NOMO-1 (cell line): ENCODE measurements around the gene MOCOS.

ENCODE experiments used
- DNase-seq, 2 experiments: peaks; one replicate each; lab custom pipeline; 2025; ENCODE audit not compliant: unreplicated experiment in 2 of 2; lab: John Stamatoyannopoulos, UW

MOCOS gene

GRCh38 chr18:36269157-36269556 lies 81.9 kb downstream of the MOCOS start:
- DNase-seq = no peak

- no peak for DNase-seq
These were observed 83.9 kb downstream of the MOCOS start for GRCh38 chr18:36271153-36271552.

GRCh38 chr18:36273347-36273746 lies 86.0 kb downstream of the MOCOS start:
- DNase-seq = no peak

GRCh38 chr18:36274083-36274715 lies 86.9 kb downstream of the MOCOS start:
- no peak for DNase-seq

- DNase-seq = no peak
These were observed 88.3 kb downstream of the MOCOS start for GRCh38 chr18:36275561-36275960.

GRCh38 chr18:36279001-36279400 lies 91.7 kb downstream of the MOCOS start:
- no peak for DNase-seq

- no peak for DNase-seq
These were observed 94.6 kb downstream of the MOCOS start for GRCh38 chr18:36281936-36282335.

GRCh38 chr18:36283448-36283847 lies 96.2 kb downstream of the MOCOS start:
- DNase-seq = no peak

GRCh38 chr18:36284268-36284667 lies 97.0 kb downstream of the MOCOS start:
- DNase-seq = no peak

- DNase-seq = peak; percentile 29 to 70
These were observed 97.5 kb downstream of the MOCOS start for GRCh38 chr18:36284671-36285295.

GRCh38 chr18:36287653-36288052 lies 100.4 kb downstream of the MOCOS start:
- DNase-seq = no peak

- DNase-seq = no peak
These were observed 101.4 kb downstream of the MOCOS start for GRCh38 chr18:36288689-36289088.

GRCh38 chr18:36294031-36294430 lies 106.7 kb downstream of the MOCOS start:
- DNase-seq = no peak

GRCh38 chr18:36295214-36295613 lies 107.9 kb downstream of the MOCOS start:
- no peak for DNase-seq

- no peak for DNase-seq
These were observed 108.6 kb downstream of the MOCOS start for GRCh38 chr18:36295880-36296301.

- no peak for DNase-seq
These were observed 109.5 kb downstream of the MOCOS start for GRCh38 chr18:36296650-36297416.

- DNase-seq = no peak
These were observed 110.3 kb downstream of the MOCOS start, which contains the start of gene FHOD3 for GRCh38 chr18:36297417-36298125. TSS of gene FHOD3 (plus strand) at chr18:36297713. CDS start at chr18:36297836, 123 bp downstream.

- no peak for DNase-seq
These were observed 110.9 kb downstream of the MOCOS start for GRCh38 chr18:36298126-36298741.

- DNase-seq = no peak
These were observed 111.7 kb downstream of the MOCOS start for GRCh38 chr18:36299015-36299414.

GRCh38 chr18:36300211-36300610 lies 112.9 kb downstream of the MOCOS start:
- DNase-seq = no peak

- no peak for DNase-seq
These were observed 114.6 kb downstream of the MOCOS start for GRCh38 chr18:36301884-36302283.
